Activated T-helper 17 cell treated with anti-CD3 and anti-CD28 coated beads, Interleukin-2, amount 50 U/mL, for 72 hours (primary cell): ENCODE measurements around the gene CDK13. TPM values are rescaled to one million over a fixed set of nuclear protein-coding genes. Genes with fewer than 3 reads are reported as not detected.

Experiments
- ATAC-seq: fragments of 150-1000 bp; cut with Tn5 transposase; replicated peaks from 2 replicates; pipeline ENCODE4 v1.10.0; 2021; ENCODE audit warnings: mild to moderate bottlenecking, moderate library complexity
- H3K27ac Mint-ChIP-seq: one replicate; pipeline ENCODE4 v1.8.0; 2022; ENCODE audit warnings: mixed read lengths
- H3K27me3 Mint-ChIP-seq: one replicate; pipeline ENCODE4 v1.8.0; 2022; ENCODE audit warnings: mixed read lengths
- H3K36me3 Mint-ChIP-seq: one replicate; pipeline ENCODE4 v1.8.0; 2022; ENCODE audit warnings: low read depth, mild to moderate bottlenecking, mixed read lengths
- H3K4me1 Mint-ChIP-seq: one replicate; pipeline ENCODE4 v1.8.0; 2022; ENCODE audit warnings: mixed read lengths
- H3K4me3 Mint-ChIP-seq: one replicate; pipeline ENCODE4 v1.8.0; 2022; ENCODE audit warnings: mild to moderate bottlenecking, mixed read lengths
- H3K9me3 Mint-ChIP-seq: one replicate; pipeline ENCODE4 v1.8.0; 2022; ENCODE audit warnings: mixed read lengths
- total RNA-seq, 2 donors: library from RNA; stranded (reverse); gene quantifications; one replicate each; pipeline ENCODE4 v1.2.3, GENCODE V29; 2022

CDK13 gene
- total RNA-seq, 2 donors from 2014 or later = 41.7 to 42.0 TPM

GRCh38 chr7:39934132-39934531 lies 15.9 kb upstream of the CDK13 start:
- Mint-ChIP-seq H3K36me3 (no peaks in the 10 kb centered on the region), H3K4me1 (no peaks in the 10 kb centered on the region), H3K27ac (no peak overlapping the region), H3K9me3 (no peaks in the 10 kb centered on the region), H3K4me3 (no peak overlapping the region), H3K27me3 (no peaks in the 10 kb centered on the region)
- ATAC-seq = no peak

- H3K36me3 Mint-ChIP-seq = no peaks in the 10 kb centered on the region
- no peak for ATAC-seq
- no peaks in the 10 kb centered on the region for H3K4me1 Mint-ChIP-seq
- H3K27ac Mint-ChIP-seq = no peak overlapping the region
- no peak overlapping the region for H3K4me3 Mint-ChIP-seq
- no peaks in the 10 kb centered on the region for H3K27me3 Mint-ChIP-seq
- H3K9me3 Mint-ChIP-seq = no peaks in the 10 kb centered on the region
Measured at GRCh38 chr7:39936761-39937160, 13.3 kb upstream of the CDK13 start.

DNA sequence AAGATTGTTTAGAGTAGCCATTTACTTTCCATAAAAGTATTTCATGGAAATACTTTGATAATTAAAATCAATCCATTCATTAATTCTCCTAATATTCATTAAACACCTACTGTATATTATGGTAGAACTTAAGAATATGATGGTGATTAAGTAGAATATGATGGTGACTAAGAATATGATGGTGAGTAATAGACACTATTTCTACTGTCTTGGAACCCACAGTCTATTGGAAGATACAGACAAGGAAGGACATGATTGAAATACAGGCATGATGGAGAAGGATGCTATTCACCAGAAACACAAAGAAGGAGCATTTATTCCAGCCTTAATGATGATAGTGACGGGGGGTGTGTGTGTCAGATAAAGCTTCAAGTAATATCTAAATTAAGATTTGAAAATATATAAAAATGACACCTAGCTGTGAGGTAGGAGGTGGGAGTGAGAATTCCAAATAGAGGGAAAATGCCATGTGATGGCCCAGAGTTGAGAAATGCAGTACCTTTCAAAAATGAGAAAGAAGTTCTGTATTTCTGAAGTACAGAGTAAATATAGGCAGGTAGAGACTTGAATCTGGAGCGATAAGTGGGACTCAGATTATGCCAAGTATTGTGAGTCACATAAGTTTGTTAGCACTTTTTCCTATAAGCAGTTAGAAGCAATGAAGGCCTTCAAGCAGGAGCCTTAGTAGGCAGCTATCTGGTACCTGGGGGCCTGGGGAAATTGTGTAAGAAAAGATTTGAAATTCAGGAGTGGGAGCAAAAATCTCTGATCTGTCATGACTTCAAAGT lies 12.5 kb upstream of the CDK13 start:
- H3K9me3 Mint-ChIP-seq = no peaks in the 10 kb centered on the region
- H3K27ac Mint-ChIP-seq = no peak overlapping the region
- no peak overlapping the region for H3K4me3 Mint-ChIP-seq
- H3K36me3 Mint-ChIP-seq = no peaks in the 10 kb centered on the region
- no peaks in the 10 kb centered on the region for H3K27me3 Mint-ChIP-seq
- no peak for ATAC-seq
- no peaks in the 10 kb centered on the region for H3K4me1 Mint-ChIP-seq

GRCh38 chr7:39942883-39943282 lies 7.2 kb upstream of the CDK13 start:
- Mint-ChIP-seq H3K4me3 (no peak overlapping the region), H3K27ac (no peak overlapping the region), H3K36me3 (no peaks in the 10 kb centered on the region), H3K9me3 (no peaks in the 10 kb centered on the region), H3K4me1 (peaks cover under 1% of the 10 kb centered on the region), H3K27me3 (no peaks in the 10 kb centered on the region)
- no peak for ATAC-seq

GRCh38 chr7:39946693-39947092 lies 3.4 kb upstream of the CDK13 start:
- H3K4me3 Mint-ChIP-seq = no peak overlapping the region
- H3K27ac Mint-ChIP-seq = no peak overlapping the region
- no peaks in the 10 kb centered on the region for H3K9me3 Mint-ChIP-seq
- ATAC-seq = no peak
- H3K36me3 Mint-ChIP-seq = peaks cover 17% of the 10 kb centered on the region
- H3K27me3 Mint-ChIP-seq = no peaks in the 10 kb centered on the region
- peaks cover 13% of the 10 kb centered on the region for H3K4me1 Mint-ChIP-seq

DNA sequence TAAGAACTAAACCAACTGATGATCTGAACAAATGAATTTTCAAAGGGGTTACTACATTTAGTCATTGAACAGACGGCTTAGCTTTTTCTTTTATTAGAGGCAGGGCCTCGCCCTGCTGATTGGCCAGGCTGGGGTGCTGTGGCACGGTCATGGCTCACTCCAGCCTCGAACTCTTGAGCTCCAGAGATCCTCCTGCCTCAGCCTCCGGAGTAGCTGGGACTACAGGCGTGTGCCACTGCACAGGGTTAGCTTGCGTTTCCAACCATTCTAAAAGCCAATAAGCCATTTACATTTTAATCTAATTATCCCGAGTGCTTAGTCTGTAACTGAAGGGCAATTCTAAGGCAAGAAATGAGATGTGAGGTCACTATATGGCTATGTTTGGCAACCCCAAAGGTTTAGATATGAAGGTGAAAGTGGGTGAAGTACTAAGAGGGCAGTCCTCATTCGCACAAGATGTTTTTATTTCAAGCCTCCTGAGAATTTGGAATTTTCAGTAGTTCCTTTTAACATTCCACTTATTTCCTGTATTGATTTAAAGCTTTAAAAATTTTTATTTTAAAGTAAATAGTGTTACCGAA lies 1.6 kb upstream of the CDK13 start:
- ATAC-seq = no peak
- H3K4me1 Mint-ChIP-seq = peaks cover 21% of the 10 kb centered on the region
- H3K27ac Mint-ChIP-seq = peak overlapping the region; percentile 99
- no peaks in the 10 kb centered on the region for H3K27me3 Mint-ChIP-seq
- H3K4me3 Mint-ChIP-seq = peak overlapping the region; percentile 96
- peaks cover 32% of the 10 kb centered on the region for H3K36me3 Mint-ChIP-seq
- H3K9me3 Mint-ChIP-seq = no peaks in the 10 kb centered on the region

DNA sequence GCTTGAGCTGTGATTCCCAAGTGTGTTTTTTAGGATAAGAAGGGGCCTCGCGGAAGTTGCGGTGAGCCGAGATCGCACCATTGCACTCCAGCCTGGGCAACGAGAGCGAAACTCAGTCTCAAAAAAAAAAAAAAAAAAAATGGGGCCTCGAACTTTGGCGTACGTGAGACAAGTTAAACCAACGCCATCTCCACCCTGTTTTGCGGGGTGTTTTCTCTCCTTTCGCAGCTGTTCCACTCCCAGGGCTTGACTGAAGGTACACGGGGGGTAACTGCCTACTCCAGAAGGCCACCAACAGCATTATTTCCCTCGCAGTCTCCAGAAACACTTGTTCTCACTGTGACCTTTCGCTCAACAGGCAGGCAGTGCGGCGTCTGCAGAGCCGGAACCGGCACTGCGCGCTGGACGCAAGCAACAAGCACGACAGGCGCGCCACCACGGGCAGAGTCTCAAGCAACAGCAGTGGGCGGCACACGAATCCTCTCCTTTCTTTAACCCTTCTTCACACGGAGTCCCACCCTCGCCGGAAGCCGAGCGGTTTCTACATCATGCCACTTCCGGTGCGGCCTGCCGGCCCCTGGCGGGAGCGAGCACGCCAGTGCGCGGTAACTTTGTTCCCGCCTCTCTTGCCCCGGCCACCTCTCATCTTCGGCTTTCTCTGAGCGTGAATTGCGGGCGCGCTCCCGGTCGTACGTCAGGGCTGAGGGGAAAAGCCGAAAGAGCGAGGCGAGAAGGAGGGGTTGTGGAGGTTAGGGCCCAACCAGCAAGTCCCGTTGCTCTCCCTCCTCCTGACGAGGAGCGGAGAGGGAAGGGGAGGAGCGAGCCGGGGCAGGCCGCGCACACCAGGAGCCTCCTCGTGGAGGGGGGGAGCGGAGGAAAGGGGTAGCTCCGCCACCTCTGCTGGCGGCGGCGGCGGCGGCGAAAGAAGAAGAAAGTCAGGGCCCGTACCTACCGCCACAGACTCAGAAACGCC lies 814 bp upstream of the CDK13 start:
- no peaks in the 10 kb centered on the region for H3K27me3 Mint-ChIP-seq
- peak overlapping the region; percentile 96 for H3K4me3 Mint-ChIP-seq
- no peaks in the 10 kb centered on the region for H3K9me3 Mint-ChIP-seq
- peak overlapping the region; percentile 99 for H3K27ac Mint-ChIP-seq
- peak; percentile 78 for ATAC-seq
- peaks cover 21% of the 10 kb centered on the region for H3K4me1 Mint-ChIP-seq
- peaks cover 32% of the 10 kb centered on the region for H3K36me3 Mint-ChIP-seq

DNA sequence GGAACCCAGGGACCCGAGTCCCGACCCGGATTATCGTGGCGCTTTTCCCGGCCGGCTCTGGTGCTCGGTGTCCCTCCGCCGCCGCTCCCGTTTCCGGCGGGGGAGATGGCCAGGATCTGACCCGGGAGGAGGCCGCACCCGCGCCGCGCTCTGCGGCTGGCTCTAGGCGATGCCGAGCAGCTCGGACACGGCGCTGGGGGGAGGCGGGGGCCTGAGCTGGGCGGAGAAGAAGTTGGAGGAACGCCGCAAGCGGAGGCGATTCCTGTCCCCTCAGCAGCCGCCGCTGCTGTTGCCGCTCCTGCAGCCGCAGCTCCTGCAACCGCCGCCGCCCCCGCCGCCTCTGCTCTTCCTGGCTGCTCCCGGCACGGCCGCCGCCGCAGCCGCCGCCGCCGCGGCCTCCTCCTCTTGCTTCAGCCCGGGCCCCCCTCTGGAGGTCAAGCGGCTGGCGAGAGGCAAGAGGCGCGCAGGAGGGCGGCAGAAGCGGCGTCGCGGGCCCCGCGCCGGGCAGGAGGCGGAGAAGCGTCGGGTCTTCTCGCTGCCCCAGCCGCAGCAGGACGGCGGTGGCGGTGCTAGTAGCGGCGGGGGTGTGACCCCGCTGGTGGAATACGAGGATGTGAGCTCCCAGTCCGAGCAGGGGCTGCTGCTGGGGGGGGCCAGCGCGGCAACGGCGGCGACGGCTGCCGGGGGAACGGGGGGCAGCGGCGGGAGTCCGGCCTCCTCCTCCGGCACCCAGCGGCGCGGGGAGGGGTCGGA lies 593 bp downstream of the CDK13 start:
- H3K4me3 Mint-ChIP-seq = peak overlapping the region; percentile 96
- peaks cover 32% of the 10 kb centered on the region for H3K4me1 Mint-ChIP-seq
- ATAC-seq = no peak
- no peaks in the 10 kb centered on the region for H3K9me3 Mint-ChIP-seq
- peak overlapping the region; percentile 99 for H3K27ac Mint-ChIP-seq
- H3K36me3 Mint-ChIP-seq = peaks cover 46% of the 10 kb centered on the region
- H3K27me3 Mint-ChIP-seq = no peaks in the 10 kb centered on the region

DNA sequence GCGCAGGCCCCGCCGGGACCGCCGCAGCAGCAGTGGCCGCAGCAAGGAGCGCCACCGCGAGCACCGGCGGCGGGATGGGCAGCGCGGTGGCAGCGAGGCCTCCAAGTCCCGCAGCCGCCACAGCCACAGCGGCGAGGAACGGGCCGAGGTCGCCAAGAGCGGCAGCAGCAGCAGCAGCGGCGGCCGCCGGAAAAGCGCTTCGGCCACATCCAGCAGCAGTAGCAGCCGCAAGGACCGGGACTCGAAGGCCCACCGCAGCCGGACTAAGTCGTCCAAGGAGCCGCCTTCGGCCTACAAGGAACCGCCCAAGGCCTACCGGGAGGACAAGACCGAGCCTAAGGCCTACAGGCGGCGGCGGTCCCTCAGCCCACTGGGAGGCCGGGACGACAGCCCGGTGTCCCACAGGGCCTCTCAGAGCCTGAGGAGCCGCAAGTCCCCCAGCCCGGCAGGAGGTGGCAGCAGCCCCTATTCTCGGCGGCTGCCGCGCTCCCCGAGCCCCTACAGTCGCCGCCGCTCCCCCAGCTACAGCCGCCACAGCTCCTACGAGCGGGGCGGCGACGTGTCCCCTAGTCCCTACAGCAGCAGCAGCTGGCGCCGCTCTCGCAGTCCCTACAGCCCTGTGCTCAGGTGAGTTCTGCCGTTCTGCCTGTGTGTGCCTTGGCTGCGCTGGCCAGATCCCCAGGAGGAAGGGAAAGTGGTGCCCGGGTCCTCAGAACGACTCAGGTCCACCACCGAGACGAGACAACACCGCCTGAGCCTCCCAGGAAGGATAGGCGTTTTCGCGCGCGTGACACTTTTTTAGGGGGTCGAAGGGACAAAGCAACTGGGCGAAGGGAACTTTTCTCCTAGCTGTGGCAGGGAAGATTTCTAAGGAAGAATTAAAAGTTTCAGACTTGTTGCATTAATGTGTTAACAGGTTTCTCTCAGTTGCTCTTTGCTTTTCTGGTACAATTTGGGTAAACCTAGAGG lies 1.5 kb downstream of the CDK13 start:
- H3K4me1 Mint-ChIP-seq = peaks cover 34% of the 10 kb centered on the region

DNA sequence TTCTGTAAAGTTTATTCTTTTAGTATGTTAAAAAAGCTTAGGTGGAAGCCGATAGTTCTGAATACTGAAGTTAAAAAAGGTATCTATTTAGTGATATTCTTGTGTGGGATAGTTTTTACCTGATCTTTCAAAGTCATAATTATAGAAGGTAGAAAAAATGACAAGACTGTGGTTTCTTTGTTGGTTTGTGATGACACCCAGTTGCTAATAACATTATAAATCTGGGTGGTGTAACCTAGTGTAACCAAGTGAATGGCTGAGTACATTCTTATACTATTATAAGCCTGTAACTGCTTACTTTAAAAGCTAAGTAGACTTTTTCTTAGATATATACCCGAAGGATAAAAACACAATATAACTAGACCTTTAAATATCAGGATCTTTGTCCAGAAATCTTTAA lies 2.3 kb downstream of the CDK13 start:
- no peak for ATAC-seq
- peaks cover 47% of the 10 kb centered on the region for H3K36me3 Mint-ChIP-seq
- H3K4me3 Mint-ChIP-seq = peak overlapping the region; percentile 96
- H3K27me3 Mint-ChIP-seq = no peaks in the 10 kb centered on the region
- peak overlapping the region; percentile 95 for H3K27ac Mint-ChIP-seq
- peaks cover 42% of the 10 kb centered on the region for H3K4me1 Mint-ChIP-seq
- H3K9me3 Mint-ChIP-seq = no peaks in the 10 kb centered on the region

More for the DNA sequence above, 1.5 kb downstream of the CDK13 start:
- H3K27me3 Mint-ChIP-seq = no peaks in the 10 kb centered on the region
- H3K4me3 Mint-ChIP-seq = peak overlapping the region; percentile 96
- peak; percentile 5 for ATAC-seq
- H3K27ac Mint-ChIP-seq = peak overlapping the region; percentile 95
- no peaks in the 10 kb centered on the region for H3K9me3 Mint-ChIP-seq
- H3K36me3 Mint-ChIP-seq = peaks cover 47% of the 10 kb centered on the region

GRCh38 chr7:39952803-39953202 lies 2.7 kb downstream of the CDK13 start:
- Mint-ChIP-seq H3K27ac (peak overlapping the region; percentile 95), H3K9me3 (no peaks in the 10 kb centered on the region), H3K4me1 (peaks cover 43% of the 10 kb centered on the region), H3K36me3 (peaks cover 47% of the 10 kb centered on the region), H3K4me3 (peak overlapping the region; percentile 96), H3K27me3 (no peaks in the 10 kb centered on the region)
- ATAC-seq = no peak

DNA sequence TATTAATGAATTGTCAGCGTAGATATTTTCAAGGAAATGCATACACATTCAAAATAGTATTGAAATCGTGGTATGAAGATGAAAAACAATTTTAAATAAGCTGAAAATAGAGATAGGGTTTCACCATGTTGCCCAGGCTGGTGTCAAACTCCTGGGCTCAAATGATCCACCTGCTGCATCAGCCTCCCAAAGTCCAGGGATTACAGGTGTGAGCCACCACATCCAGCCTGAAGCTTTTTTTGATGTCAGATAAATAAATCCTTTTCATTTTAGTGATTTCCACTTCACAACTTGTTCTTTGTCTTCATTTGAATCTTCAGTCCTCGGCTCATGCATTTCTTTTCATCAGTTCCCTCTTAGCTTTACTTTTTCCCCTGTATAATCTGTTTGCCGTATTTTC lies 4.6 kb downstream of the CDK13 start:
- H3K4me1 Mint-ChIP-seq = peaks cover 38% of the 10 kb centered on the region
- H3K9me3 Mint-ChIP-seq = no peaks in the 10 kb centered on the region
- ATAC-seq = no peak
- H3K27me3 Mint-ChIP-seq = no peaks in the 10 kb centered on the region
- no peak overlapping the region for H3K27ac Mint-ChIP-seq
- H3K36me3 Mint-ChIP-seq = peaks cover 55% of the 10 kb centered on the region
- H3K4me3 Mint-ChIP-seq = peak overlapping the region; percentile 96

DNA sequence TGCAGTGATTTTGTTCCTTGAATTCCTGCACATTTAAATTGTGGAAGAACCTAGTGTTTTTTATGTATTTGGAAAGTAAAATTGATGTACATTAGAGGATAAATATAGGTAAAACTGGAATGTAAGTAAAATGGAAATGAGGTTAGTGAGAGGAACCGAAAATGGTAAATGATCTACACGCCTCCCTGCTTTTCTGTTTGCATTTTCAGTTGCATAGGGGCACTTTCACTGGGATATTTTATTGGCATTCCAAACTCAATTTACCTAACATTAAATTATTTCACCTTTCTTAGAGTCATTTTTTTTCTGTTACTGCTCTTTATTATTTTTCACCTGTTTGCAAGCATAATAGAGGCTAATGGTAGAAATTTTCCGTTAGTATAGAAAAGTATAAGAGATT lies 8.0 kb downstream of the CDK13 start:
- H3K27ac Mint-ChIP-seq = no peak overlapping the region
- H3K36me3 Mint-ChIP-seq = peaks cover 53% of the 10 kb centered on the region
- no peak for ATAC-seq
- no peaks in the 10 kb centered on the region for H3K9me3 Mint-ChIP-seq
- no peaks in the 10 kb centered on the region for H3K27me3 Mint-ChIP-seq
- no peak overlapping the region for H3K4me3 Mint-ChIP-seq
- H3K4me1 Mint-ChIP-seq = peaks cover 34% of the 10 kb centered on the region
